H9 (cell line): ENCODE data around the gene YAF2. TPM values are rescaled to one million over a fixed set of nuclear protein-coding genes. Genes with fewer than 3 reads are reported as not detected.

Experiments
- DNase-seq: peaks from one replicate; pipeline ENCODE4 v3.0.0-alpha.2; 2017
- H2AFZ ChIP-seq: one replicate; pipeline ENCODE4 v1.6.1; 2013; ENCODE audit warnings: mild to moderate bottlenecking, low read length, control low read depth, moderate library complexity
- H2AK5ac ChIP-seq: 2 replicates; pipeline ENCODE4 v1.6.1; 2013; ENCODE audit warnings: low read length, control low read depth, mixed read lengths; ENCODE audit not compliant: insufficient read length
- H2BK120ac ChIP-seq: one replicate; pipeline ENCODE4 v1.6.1; 2013; ENCODE audit warnings: low read depth, mild to moderate bottlenecking, low read length, control low read depth, inconsistent platforms; ENCODE audit not compliant: poor library complexity, severe bottlenecking
- H2BK12ac ChIP-seq: 2 replicates; pipeline ENCODE4 v1.6.1; 2013; ENCODE audit warnings: low read length, control low read depth, mixed read lengths, low read depth; ENCODE audit not compliant: insufficient read length
- H2BK15ac ChIP-seq: 2 replicates; pipeline ENCODE4 v1.6.1; 2013; ENCODE audit warnings: low read depth, low read length, control low read depth
- H2BK20ac ChIP-seq: one replicate; pipeline ENCODE4 v1.6.1; 2013; ENCODE audit warnings: low read depth, mild to moderate bottlenecking, low read length, control low read depth, inconsistent platforms; ENCODE audit not compliant: poor library complexity, severe bottlenecking
- H2BK5ac ChIP-seq: 2 replicates; pipeline ENCODE4 v1.6.1; 2013; ENCODE audit warnings: low read length, control low read depth, mixed read lengths; ENCODE audit not compliant: insufficient read length
- H3K14ac ChIP-seq: 2 replicates; pipeline ENCODE4 v1.6.1; 2013; ENCODE audit warnings: low read length, control low read depth; ENCODE audit not compliant: insufficient read depth
- H3K18ac ChIP-seq: 2 replicates; pipeline ENCODE4 v1.6.1; 2013; ENCODE audit warnings: low read depth, mild to moderate bottlenecking, mixed read lengths, low read length, control low read depth; ENCODE audit not compliant: insufficient read length
- H3K23ac ChIP-seq: 2 replicates; pipeline ENCODE4 v1.6.1; 2013; ENCODE audit warnings: low read length, control low read depth, mixed read lengths, low read depth; ENCODE audit not compliant: insufficient read length
- H3K23me2 ChIP-seq: 2 replicates; pipeline ENCODE4 v1.6.1; 2013; ENCODE audit warnings: low read depth, mild to moderate bottlenecking, mixed read lengths, low read length, control low read depth; ENCODE audit not compliant: insufficient read length, poor library complexity, severe bottlenecking
- H3K27ac ChIP-seq: 2 replicates; pipeline ENCODE4 v1.5.1; 2013; ENCODE audit warnings: low read length, control low read depth, mixed read lengths, low read depth; ENCODE audit not compliant: insufficient read length
- H3K27me3 ChIP-seq: 2 replicates; pipeline ENCODE4 v1.6.1; 2013; ENCODE audit warnings: low read length, control low read depth, inconsistent platforms; ENCODE audit not compliant: insufficient read depth
- H3K4ac ChIP-seq: 2 replicates; pipeline ENCODE4 v1.6.1; 2013; ENCODE audit warnings: low read depth, mild to moderate bottlenecking, control low read depth, inconsistent platforms, low read length, moderate library complexity
- H3K4me1 ChIP-seq: 2 replicates; pipeline ENCODE4 v1.6.1; 2013; ENCODE audit warnings: low read length, control low read depth, inconsistent platforms; ENCODE audit not compliant: insufficient read depth
- H3K4me2 ChIP-seq: 2 replicates; pipeline ENCODE4 v1.6.1; 2013; ENCODE audit warnings: low read length, control low read depth, mixed read lengths; ENCODE audit not compliant: insufficient read length, insufficient read depth
- H3K56ac ChIP-seq: 2 replicates; pipeline ENCODE4 v1.6.1; 2013; ENCODE audit warnings: low read depth, mild to moderate bottlenecking, mixed read lengths, low read length, control low read depth; ENCODE audit not compliant: insufficient read length
- H3K79me1 ChIP-seq: 2 replicates; pipeline ENCODE4 v1.6.1; 2013; ENCODE audit warnings: low read depth, mild to moderate bottlenecking, moderate library complexity, low read length, control low read depth, inconsistent platforms; ENCODE audit not compliant: insufficient read depth, poor library complexity, severe bottlenecking
- H3K79me2 ChIP-seq: 2 replicates; pipeline ENCODE4 v1.6.1; 2013; ENCODE audit warnings: low read length, control low read depth, inconsistent platforms; ENCODE audit not compliant: insufficient read depth
- H3K9ac ChIP-seq: 2 replicates; pipeline ENCODE4 v1.6.1; 2013; ENCODE audit warnings: low read length, control low read depth, mixed read lengths; ENCODE audit not compliant: insufficient read length; ENCODE audit errors: extremely low read depth
- H3K9me3 ChIP-seq: one replicate; pipeline ENCODE4 v1.6.1; 2013; ENCODE audit warnings: low read depth, low read length, inconsistent platforms; ENCODE audit not compliant: control insufficient read depth
- H3T11ph ChIP-seq: one replicate; pipeline ENCODE4 v1.6.1; 2013; ENCODE audit warnings: mild to moderate bottlenecking, low read length, control low read depth, inconsistent platforms
- H4K20me1 ChIP-seq: one replicate; pipeline ENCODE4 v1.6.1; 2013; ENCODE audit not compliant: control insufficient read depth, insufficient read length, insufficient read depth
- H4K5ac ChIP-seq: 2 replicates; pipeline ENCODE4 v1.6.1; 2013; ENCODE audit warnings: low read depth, mild to moderate bottlenecking, mixed read lengths, low read length, control low read depth; ENCODE audit not compliant: insufficient read length
- H4K8ac ChIP-seq: replicated peaks from 2 replicates; pipeline ENCODE4 v1.6.1; 2013; ENCODE audit warnings: low read length, control low read depth, mixed read lengths, low read depth; ENCODE audit not compliant: insufficient read length
- H4K91ac ChIP-seq: 2 replicates; pipeline ENCODE4 v1.6.1; 2013; ENCODE audit warnings: low read depth, mild to moderate bottlenecking, moderate library complexity, mixed read lengths, low read length, control low read depth; ENCODE audit not compliant: insufficient read length
- H3K27ac Mint-ChIP-seq, 3 experiments: 2 replicates in 2 of 3; 3 replicates in 1 of 3; pipeline ENCODE4 v1.8.0; 2020 to 2021; ENCODE audit warnings: mixed read lengths in 3 of 3, mild to moderate bottlenecking in 1 of 3, moderate library complexity in 1 of 3
- H3K27me3 Mint-ChIP-seq: 2 replicates; pipeline ENCODE4 v1.8.0; 2021; ENCODE audit warnings: low read depth, mild to moderate bottlenecking, moderate library complexity, mixed read lengths
- H3K36me3 Mint-ChIP-seq, 3 experiments: 2 replicates in 2 of 3; 3 replicates in 1 of 3; pipeline ENCODE4 v1.8.0; 2020 to 2021; ENCODE audit warnings: low read depth in 3 of 3, mixed read lengths in 3 of 3; ENCODE audit not compliant: insufficient read depth in 1 of 3
- H3K4me1 Mint-ChIP-seq, 2 experiments: 2 replicates each; pipeline ENCODE4 v1.8.0; 2020; ENCODE audit warnings: mixed read lengths in 2 of 2
- H3K4me3 Mint-ChIP-seq, 2 experiments: 2 replicates in 1 of 2; 3 replicates in 1 of 2; pipeline ENCODE4 v1.8.0; 2020 to 2021; ENCODE audit warnings: mild to moderate bottlenecking in 2 of 2, mixed read lengths in 2 of 2, moderate library complexity in 1 of 2
- H3K9me3 Mint-ChIP-seq, 2 experiments: 2 replicates in 1 of 2; 3 replicates in 1 of 2; pipeline ENCODE4 v1.8.0; 2020; ENCODE audit warnings: mild to moderate bottlenecking in 2 of 2, mixed read lengths in 2 of 2, moderate library complexity in 1 of 2
- CTCF ChIP-seq: fragments of 200-600 bp; sonication (generic); conservative IDR thresholded peaks from 3 replicates; pipeline ENCODE4 v1.8.0; 2021; ENCODE audit warnings: antibody characterized with exemption, mild to moderate bottlenecking
- WGBS: extraction: QIAGEN DNeasy Blood & Tissue Kit; methylation state at CpG from one replicate; pipeline ENCODE4 v1.1.7; 2013; ENCODE audit warnings: missing lambda C conversion rate, low lambda C conversion rate, mixed read lengths; ENCODE audit not compliant: insufficient read length; ENCODE audit errors: extremely low coverage; 5-methylcytosine and 5-hydroxymethylcytosine counted together
- total RNA-seq: library from RNA; stranded (reverse); gene quantifications from 2 replicates; pipeline ENCODE4 v1.2.1, GENCODE V29; 2021

Gene YAF2
- total RNA-seq, 1 experiment from 2014 or later: 1.9 TPM

GRCh38 chr12:42192686-42193085 lies 45.4 kb downstream of the YAF2 start:
- Histone ChIP-seq H2AK5ac (no peak overlapping the region), H4K5ac (no peak overlapping the region), H3K4me1 (no peaks in the 10 kb centered on the region), H4K91ac (no peak overlapping the region), H3K9me3 (no peaks in the 10 kb centered on the region), H4K20me1 (no peaks in the 10 kb centered on the region), H3T11ph (no peak overlapping the region), H2BK5ac (no peak overlapping the region), H3K79me1 (no peaks in the 10 kb centered on the region), H3K23ac (no peak overlapping the region), H2BK15ac (no peak overlapping the region), H3K56ac (no peak overlapping the region), H3K9ac (no peak overlapping the region), H3K14ac (no peak overlapping the region), H3K4me2 (no peak overlapping the region), H3K23me2 (no peaks in the 10 kb centered on the region), H2BK12ac (no peak overlapping the region), H3K27ac (no peak overlapping the region), H4K8ac (no peak overlapping the region), H2BK20ac (no peak overlapping the region), H2AFZ (no peak overlapping the region), H2BK120ac (no peak overlapping the region), H3K18ac (no peak overlapping the region), H3K27me3 (no peaks in the 10 kb centered on the region), H3K79me2 (no peaks in the 10 kb centered on the region), H3K4ac (no peak overlapping the region)
- Mint-ChIP-seq H3K27me3 (no peaks in the 10 kb centered on the region), H3K27ac (no peak overlapping the region), H3K9me3 (no peaks in the 10 kb centered on the region), H3K4me1 (peaks cover 0 to 4% of the 10 kb centered on the region in 2 experiments; a peak in 1 of 4 replicates), H3K36me3 (no peaks in the 10 kb centered on the region), H3K4me3 (no peak overlapping the region)
- no peak for TF ChIP-seq CTCF
- no peak for DNase-seq
- no CpG with 5 or more reads among the region's 6 CpGs for WGBS
